Thyroid gland (tissue), 4 donors: Measurements from ENCODE around the gene IL12RB2.

Experiments used
- CTCF ChIP-seq, 6 experiments: fragments of 200-600 bp in 3 of 6; fragments of 450-650 bp in 3 of 6; sonication (generic) in 3 of 6; IDR thresholded peaks; one replicate each; pipeline ENCODE4 v1.5.1; 2016 to 2019; ENCODE audit warnings: antibody characterized with exemption in 6 of 6, mild to moderate bottlenecking in 2 of 6, inconsistent platforms in 1 of 6, moderate library complexity in 1 of 6
- POLR2A ChIP-seq, 2 donors: fragments of 450-650 bp; IDR thresholded peaks; one replicate each; pipeline ENCODE4 v1.6.1; 2017; ENCODE audit warnings: antibody characterized with exemption in 2 of 2, mild to moderate bottlenecking in 2 of 2, moderate library complexity in 1 of 2

- TF ChIP-seq POLR2A (IDR thresholded peaks at IDR 0.05) = no peak
- no peak for TF ChIP-seq CTCF (IDR thresholded peaks at IDR 0.05)
These were observed 131.8 kb downstream of the IL12RB2 start for GRCh38 chr1:67439277-67440029.
